Kidney glomerular epithelial cell (primary cell): Measurements from ENCODE around the gene JMJD4.

ENCODE experiments used
- DNase-seq: peaks from one replicate; lab custom pipeline; 2025; lab: John Stamatoyannopoulos, UW

JMJD4 gene

GRCh38 chr1:227749225-227749624 is 14.1 kb upstream of the JMJD4 start:
- DNase-seq, result no peak

- no peak for DNase-seq
These were observed 13.5 kb upstream of the JMJD4 start for GRCh38 chr1:227748496-227749182.

GRCh38 chr1:227747948-227748495 is 12.9 kb upstream of the JMJD4 start:
- no peak for DNase-seq

GRCh38 chr1:227747382-227747781 is 12.3 kb upstream of the JMJD4 start:
- no peak for DNase-seq

- no peak for DNase-seq
These were observed 11.6 kb upstream of the JMJD4 start for GRCh38 chr1:227746676-227747075.

GRCh38 chr1:227745568-227746265 is 10.6 kb upstream of the JMJD4 start:
- DNase-seq, result no peak

GRCh38 chr1:227744668-227745067 is 9.6 kb upstream of the JMJD4 start:
- DNase-seq, result no peak

GRCh38 chr1:227742738-227743715 is 7.9 kb upstream of the JMJD4 start:
- DNase-seq, result no peak

GRCh38 chr1:227741166-227741870 is 6.2 kb upstream of the JMJD4 start:
- no peak for DNase-seq

GRCh38 chr1:227740401-227740960 is 5.4 kb upstream of the JMJD4 start:
- no peak for DNase-seq

GRCh38 chr1:227739636-227740035 is 4.5 kb upstream of the JMJD4 start:
- DNase-seq, result no peak

GRCh38 chr1:227738820-227739219 is 3.7 kb upstream of the JMJD4 start:
- DNase-seq, result no peak

- no peak for DNase-seq
These were observed 1.8 kb upstream of the JMJD4 start for GRCh38 chr1:227736814-227737432.

- no peak for DNase-seq
These were observed 610 bp upstream of the JMJD4 start for GRCh38 chr1:227735539-227736285.

- DNase-seq, result no peak
These were observed 601 bp downstream of the JMJD4 start for GRCh38 chr1:227734546-227734855.

- no peak for DNase-seq
These were observed 1.2 kb downstream of the JMJD4 start for GRCh38 chr1:227733751-227734545.

- no peak for DNase-seq
These were observed 1.8 kb downstream of the JMJD4 start for GRCh38 chr1:227733309-227733705.

GRCh38 chr1:227732586-227733308 is 2.4 kb downstream of the JMJD4 start:
- DNase-seq, result no peak
